ENCODE data around the gene ANKRD23. TPM values are rescaled to one million over a fixed set of nuclear protein-coding genes. Genes with fewer than 3 reads are reported as not detected.
A peak's percentile ranks its signal among the peaks of the same experiment; 100 is the strongest.
"Not testable (repeated sequence)": the region's sequence is repeated elsewhere in the genome, so short reads cannot be mapped to it uniquely, and the experiment has no call there.

Gene ANKRD23
- total RNA-seq (3.4 TPM), polyA plus RNA-seq (7.5 TPM)
- long read RNA-seq, donor 1 = 0 reads
- long read RNA-seq, donor 2 = 0 reads
- long read RNA-seq, donor 3 = 0 reads
- long read RNA-seq, donor 4 = 0 reads
- long read RNA-seq, donor 5 = 0 reads
- long read RNA-seq, donor 6 = 0 reads
- long read RNA-seq, donor 7 = 0 reads
- long read RNA-seq, donor 8 = 0 reads
- long read RNA-seq, donor 9 = 0 reads
- long read RNA-seq, donor 10, partial matches to known transcripts = 8 of 8 reads
- long read RNA-seq, donor 10, other reads (novel, unspliced or antisense) = 0 of 8 reads

GRCh38 chr2:96843538-96844268 lies at the start of gene ANKRD23:
Gene ANKRD23 (minus strand): TSS chr2:96844021. CDS start chr2:96843992, 29 bp downstream.
- peaks cover 0 to 3% of the 10 kb centered on the region in 2 donors for H3K9me3 ChIP-seq (ENCODE audit: control insufficient read depth in 2 of 2, insufficient read depth in 1 of 2, low read length in 1 of 2)
- no peak within 1 kb of the TSS for H3K4me3 ChIP-seq (ENCODE audit: low read length in 2 of 2)
- peaks cover 22 to 26% of the 10 kb centered on the region in 2 donors for H3K36me3 ChIP-seq (ENCODE audit: control insufficient read depth in 2 of 2, insufficient read depth in 2 of 2, low read length in 1 of 2)
- no peaks in the 10 kb centered on the region for H3K27me3 ChIP-seq (ENCODE audit: control insufficient read depth in 2 of 2, insufficient read depth in 1 of 2, low read length in 1 of 2)
- no peak for DNase-seq (ENCODE audit: low read depth in 6 of 9, low spot score in 9 of 9)
- H3K27ac ChIP-seq (ENCODE audit: low read depth in 1 of 2, low read length in 1 of 2) = no peak within 1 kb of the TSS
- 98% methylated on average over 14 of the region's 14 CpGs for WGBS
- H3K4me1 ChIP-seq (ENCODE audit: control insufficient read depth in 2 of 2, insufficient read depth in 2 of 2, low read length in 2 of 2) = peaks cover 14 to 16% of the 10 kb centered on the region in 2 donors

GRCh38 chr2:96891591-96892333 lies 47.9 kb upstream of the ANKRD23 start:
- DNase-seq (ENCODE audit: low read depth in 6 of 9, low spot score in 9 of 9) = peak in 1 of 9 donors; percentile 61
- 82% methylated on average over 11 of the region's 11 CpGs for WGBS
- Histone ChIP-seq H3K9me3 (ENCODE audit: control insufficient read depth in 2 of 2, insufficient read depth in 1 of 2, low read length in 1 of 2) (no peaks in the 10 kb centered on the region), H3K27ac (ENCODE audit: low read depth in 1 of 2, low read length in 1 of 2) (no peak overlapping the region), H3K36me3 (ENCODE audit: control insufficient read depth in 2 of 2, insufficient read depth in 2 of 2, low read length in 1 of 2) (no peaks in the 10 kb centered on the region), H3K27me3 (ENCODE audit: control insufficient read depth in 2 of 2, insufficient read depth in 1 of 2, low read length in 1 of 2) (no peaks in the 10 kb centered on the region), H3K4me3 (ENCODE audit: low read length in 2 of 2) (no peak overlapping the region), H3K4me1 (ENCODE audit: control insufficient read depth in 2 of 2, insufficient read depth in 2 of 2, low read length in 2 of 2) (peaks cover 16 to 55% of the 10 kb centered on the region in 2 donors)

- no peaks in the 10 kb centered on the region for H3K9me3 ChIP-seq (ENCODE audit: control insufficient read depth in 2 of 2, insufficient read depth in 1 of 2, low read length in 1 of 2)
- WGBS = 91% methylated on average over 6 of the region's 6 CpGs
- DNase-seq (ENCODE audit: low read depth in 6 of 9, low spot score in 9 of 9) = no peak
- no peaks in the 10 kb centered on the region for H3K27me3 ChIP-seq (ENCODE audit: control insufficient read depth in 2 of 2, insufficient read depth in 1 of 2, low read length in 1 of 2)
- H3K4me1 ChIP-seq (ENCODE audit: control insufficient read depth in 2 of 2, insufficient read depth in 2 of 2, low read length in 2 of 2) = peaks cover 7 to 46% of the 10 kb centered on the region in 2 donors
- H3K27ac ChIP-seq (ENCODE audit: low read depth in 1 of 2, low read length in 1 of 2) = no peak overlapping the region
- no peak overlapping the region for H3K4me3 ChIP-seq (ENCODE audit: low read length in 2 of 2)
- no peaks in the 10 kb centered on the region for H3K36me3 ChIP-seq (ENCODE audit: control insufficient read depth in 2 of 2, insufficient read depth in 2 of 2, low read length in 1 of 2)
Measured at GRCh38 chr2:96890726-96891385, 47.0 kb upstream of the ANKRD23 start.

- WGBS = 97% methylated on average over 7 of the region's 7 CpGs
- DNase-seq (ENCODE audit: low read depth in 6 of 9, low spot score in 9 of 9) = no peak
- Histone ChIP-seq H3K4me3 (ENCODE audit: low read length in 2 of 2) (no peak overlapping the region), H3K9me3 (ENCODE audit: control insufficient read depth in 2 of 2, insufficient read depth in 1 of 2, low read length in 1 of 2) (no peaks in the 10 kb centered on the region), H3K27me3 (ENCODE audit: control insufficient read depth in 2 of 2, insufficient read depth in 1 of 2, low read length in 1 of 2) (no peaks in the 10 kb centered on the region), H3K4me1 (ENCODE audit: control insufficient read depth in 2 of 2, insufficient read depth in 2 of 2, low read length in 2 of 2) (peaks cover 1 to 44% of the 10 kb centered on the region in 2 donors), H3K27ac (ENCODE audit: low read depth in 1 of 2, low read length in 1 of 2) (no peak overlapping the region), H3K36me3 (ENCODE audit: control insufficient read depth in 2 of 2, insufficient read depth in 2 of 2, low read length in 1 of 2) (no peaks in the 10 kb centered on the region)
Measured at GRCh38 chr2:96890252-96890651, 46.4 kb upstream of the ANKRD23 start.

- peaks cover 0 to 41% of the 10 kb centered on the region in 2 donors for H3K4me1 ChIP-seq (ENCODE audit: control insufficient read depth in 2 of 2, insufficient read depth in 2 of 2, low read length in 2 of 2)
Measured at GRCh38 chr2:96889502-96889901, 45.7 kb upstream of the ANKRD23 start.

GRCh38 chr2:96888072-96889011 lies 44.5 kb upstream of the ANKRD23 start:
- DNase-seq (ENCODE audit: low read depth in 6 of 9, low spot score in 9 of 9) = no peak

More at GRCh38 chr2:96889502-96889901, 45.7 kb upstream of the ANKRD23 start:
- 97% methylated on average over 5 of the region's 5 CpGs for WGBS
- not testable (repeated sequence) for H3K36me3 ChIP-seq (ENCODE audit: control insufficient read depth in 2 of 2, insufficient read depth in 2 of 2, low read length in 1 of 2); H3K9me3 ChIP-seq (ENCODE audit: control insufficient read depth in 2 of 2, insufficient read depth in 1 of 2, low read length in 1 of 2); H3K27me3 ChIP-seq (ENCODE audit: control insufficient read depth in 2 of 2, insufficient read depth in 1 of 2, low read length in 1 of 2); DNase-seq (ENCODE audit: low read depth in 6 of 9, low spot score in 9 of 9); H3K27ac ChIP-seq (ENCODE audit: low read depth in 1 of 2, low read length in 1 of 2); H3K4me3 ChIP-seq (ENCODE audit: low read length in 2 of 2)

GRCh38 chr2:96887493-96888012 lies 43.7 kb upstream of the ANKRD23 start:
- WGBS = 95% methylated on average over 18 of the region's 18 CpGs
- Histone ChIP-seq H3K9me3 (ENCODE audit: control insufficient read depth in 2 of 2, insufficient read depth in 1 of 2, low read length in 1 of 2) (no peaks in the 10 kb centered on the region), H3K27me3 (ENCODE audit: control insufficient read depth in 2 of 2, insufficient read depth in 1 of 2, low read length in 1 of 2) (peaks cover 0 to 2% of the 10 kb centered on the region in 2 donors), H3K36me3 (ENCODE audit: control insufficient read depth in 2 of 2, insufficient read depth in 2 of 2, low read length in 1 of 2) (no peaks in the 10 kb centered on the region), H3K27ac (ENCODE audit: low read depth in 1 of 2, low read length in 1 of 2) (peak overlapping the region in 1 of 2 donors; percentile 53), H3K4me3 (ENCODE audit: low read length in 2 of 2) (no peak overlapping the region), H3K4me1 (ENCODE audit: control insufficient read depth in 2 of 2, insufficient read depth in 2 of 2, low read length in 2 of 2) (peaks cover 0 to 49% of the 10 kb centered on the region in 2 donors)
- no peak for DNase-seq (ENCODE audit: low read depth in 6 of 9, low spot score in 9 of 9)

More at GRCh38 chr2:96888072-96889011, 44.5 kb upstream of the ANKRD23 start:
- no peaks in the 10 kb centered on the region for H3K9me3 ChIP-seq (ENCODE audit: control insufficient read depth in 2 of 2, insufficient read depth in 1 of 2, low read length in 1 of 2)
- no peaks in the 10 kb centered on the region for H3K36me3 ChIP-seq (ENCODE audit: control insufficient read depth in 2 of 2, insufficient read depth in 2 of 2, low read length in 1 of 2)
- peaks cover 0 to 44% of the 10 kb centered on the region in 2 donors for H3K4me1 ChIP-seq (ENCODE audit: control insufficient read depth in 2 of 2, insufficient read depth in 2 of 2, low read length in 2 of 2)
- H3K4me3 ChIP-seq (ENCODE audit: low read length in 2 of 2) = no peak overlapping the region
- H3K27me3 ChIP-seq (ENCODE audit: control insufficient read depth in 2 of 2, insufficient read depth in 1 of 2, low read length in 1 of 2) = peaks cover 0 to 2% of the 10 kb centered on the region in 2 donors
- WGBS = 85% methylated on average over 12 of the region's 12 CpGs
- H3K27ac ChIP-seq (ENCODE audit: low read depth in 1 of 2, low read length in 1 of 2) = peak overlapping the region in 1 of 2 donors; percentile 53
